Loucy (cell line): ENCODE measurements around the gene CD302.

ENCODE experiments used
- CTCF ChIP-seq: fragments of 200-600 bp; sonication (generic); conservative IDR thresholded peaks from 2 replicates; pipeline ENCODE4 v1.5.1; 2014; ENCODE audit warnings: mild to moderate bottlenecking, antibody characterized with exemption, low read length
- EZH2phosphoT487 ChIP-seq: fragments of 200-600 bp; IDR thresholded peaks from 2 replicates; pipeline ENCODE4 v1.6.1; 2018; ENCODE audit warnings: antibody characterized with exemption, mild to moderate bottlenecking, moderate library complexity, borderline replicate concordance

- TF ChIP-seq CTCF (no peak), EZH2phosphoT487 (no peak)
These were observed 24.1 kb downstream of the CD302 start for GRCh38 chr2:159773886-159774285.
